ENCODE results near the gene MACROH2A2. TPM values are rescaled to one million over a fixed set of nuclear protein-coding genes. Genes with fewer than 3 reads are reported as not detected.
"Not testable (repeated sequence)": the region's sequence is repeated elsewhere in the genome, so short reads cannot be mapped to it uniquely, and the experiment has no call there.

The MACROH2A2 gene
- total and polyA plus RNA-seq, 3 donors from 2014 or later = 31.0 to 72.3 (median 69.6) TPM

GRCh38 chr10:70147259-70147625 lies 94.6 kb downstream of the MACROH2A2 start:
- TF ChIP-seq POLR2A (IDR thresholded peaks at IDR 0.05) (no peak), CTCF (IDR thresholded peaks at IDR 0.05) (no peak)
- WGBS, 2 donors = 9 to 18% methylated on average over 2 of the region's 2 CpGs
- H3K27me3 ChIP-seq = no peaks in the 10 kb centered on the region
- H3K4me1 ChIP-seq = peaks cover 16% of the 10 kb centered on the region
- H3K9me3 ChIP-seq = no peaks in the 10 kb centered on the region
- peak overlapping the region; percentile 75 to 79 for H3K4me3 ChIP-seq
- H3K36me3 ChIP-seq (ENCODE audit: low read depth, missing control alignments) = no peaks in the 10 kb centered on the region
- peak overlapping the region; percentile 87 to 95 for H3K27ac ChIP-seq
- intact Hi-C loops (cut with DNase I; ENCODE audit: low total_unique reads) = no loop called here
- no peak for DNase-seq

DNA sequence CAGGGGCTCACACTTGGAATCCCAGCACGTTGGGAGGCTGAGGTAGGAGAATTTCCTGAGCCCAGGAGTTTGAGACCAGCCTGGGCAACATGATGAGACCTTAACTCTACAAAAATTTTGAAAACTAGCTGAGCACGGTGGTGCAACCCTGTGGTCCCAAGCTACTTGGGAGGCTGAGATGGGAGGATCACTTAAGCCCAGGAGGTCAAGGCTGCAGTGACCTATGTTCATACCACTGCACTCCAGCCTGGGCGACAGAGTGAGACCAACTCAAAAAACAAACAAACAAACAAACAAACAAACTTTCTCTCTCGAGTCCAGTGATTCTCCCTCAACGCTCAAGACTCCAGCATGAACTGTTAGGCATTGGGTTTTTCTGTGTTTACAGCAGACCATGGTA lies 95.9 kb downstream of the MACROH2A2 start:
- 74 to 86% methylated on average over 5 of the region's 5 CpGs for WGBS, 2 donors
- no peaks in the 10 kb centered on the region for H3K27me3 ChIP-seq
- no peak overlapping the region for H3K27ac ChIP-seq
- intact Hi-C loops (cut with DNase I; ENCODE audit: low total_unique reads) = no loop called here
- peaks cover 16% of the 10 kb centered on the region for H3K4me1 ChIP-seq
- TF ChIP-seq CTCF (IDR thresholded peaks at IDR 0.05) (no peak), POLR2A (IDR thresholded peaks at IDR 0.05) (no peak)
- no peaks in the 10 kb centered on the region for H3K9me3 ChIP-seq
- H3K4me3 ChIP-seq = no peak overlapping the region
- DNase-seq = no peak
- no peaks in the 10 kb centered on the region for H3K36me3 ChIP-seq (ENCODE audit: low read depth, missing control alignments)

DNA sequence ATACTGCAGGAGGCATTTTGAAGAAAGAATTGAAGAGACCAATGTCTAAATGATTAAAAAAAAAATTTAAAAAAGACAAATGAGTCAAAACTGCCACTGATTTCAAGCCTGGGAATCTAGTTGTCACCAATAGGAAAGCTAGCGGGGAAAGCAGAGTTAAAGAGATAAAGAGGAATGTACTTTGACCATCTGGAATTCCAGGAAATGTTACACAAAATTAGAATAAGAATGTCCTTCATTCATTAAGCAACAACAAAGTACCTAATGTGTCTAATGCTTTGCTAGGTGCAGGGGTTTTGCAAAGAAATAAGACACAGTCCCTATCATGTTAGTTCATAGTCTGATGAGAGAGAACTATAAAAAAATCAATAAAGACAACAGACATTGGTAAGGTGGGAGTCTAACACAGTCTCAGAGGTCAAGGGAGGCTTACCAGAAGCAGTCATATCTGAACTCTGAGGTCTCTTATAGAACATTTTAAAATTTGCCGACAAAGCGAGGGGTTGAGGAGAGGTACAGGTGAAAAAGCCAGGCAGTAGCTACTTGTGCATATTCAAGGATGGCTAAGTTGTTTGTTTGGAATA lies 102.7 kb downstream of the MACROH2A2 start:
- no peaks in the 10 kb centered on the region for H3K27me3 ChIP-seq
- peaks cover 4% of the 10 kb centered on the region for H3K4me1 ChIP-seq
- DNase-seq = no peak
- no peaks in the 10 kb centered on the region for H3K9me3 ChIP-seq
- intact Hi-C loops (cut with DNase I; ENCODE audit: low total_unique reads) = no loop called here
- H3K27ac ChIP-seq = no peak overlapping the region
- H3K36me3 ChIP-seq (ENCODE audit: low read depth, missing control alignments) = no peaks in the 10 kb centered on the region
- 36 to 59% methylated on average over 3 of the region's 3 CpGs for WGBS, 2 donors
- no peak overlapping the region for H3K4me3 ChIP-seq
- TF ChIP-seq POLR2A (IDR thresholded peaks at IDR 0.05) (no peak), CTCF (IDR thresholded peaks at IDR 0.05) (no peak)

DNA sequence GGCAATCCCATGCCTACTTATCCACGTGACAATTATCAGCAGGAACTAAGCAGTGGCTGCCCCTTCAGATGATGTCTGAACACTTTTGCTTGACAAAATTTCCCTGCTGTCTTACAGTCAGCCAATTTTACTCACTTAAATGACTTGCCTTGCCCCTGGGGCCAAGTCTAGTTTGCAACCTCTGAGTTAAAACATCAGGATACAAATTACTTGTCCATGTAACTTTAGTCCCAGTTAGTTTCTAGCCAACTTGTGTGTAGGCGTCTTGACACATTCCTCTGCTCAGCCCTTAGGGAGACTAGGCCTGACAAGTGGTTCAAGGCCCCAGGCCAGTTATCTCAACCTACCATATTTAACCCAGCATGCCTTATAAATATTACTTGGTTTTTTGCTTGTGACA lies 105.5 kb downstream of the MACROH2A2 start:
- H3K4me3 ChIP-seq = no peak overlapping the region
- intact Hi-C loops (cut with DNase I; ENCODE audit: low total_unique reads) = no loop called here
- no peaks in the 10 kb centered on the region for H3K27me3 ChIP-seq
- no peaks in the 10 kb centered on the region for H3K9me3 ChIP-seq
- no peak overlapping the region for H3K27ac ChIP-seq
- no peak for DNase-seq
- no peaks in the 10 kb centered on the region for H3K36me3 ChIP-seq (ENCODE audit: low read depth, missing control alignments)
- H3K4me1 ChIP-seq = peaks cover 4% of the 10 kb centered on the region
- TF ChIP-seq CTCF (IDR thresholded peaks at IDR 0.05) (no peak), POLR2A (IDR thresholded peaks at IDR 0.05) (no peak)
- 33 to 44% methylated on average over 2 of the region's 2 CpGs for WGBS, 2 donors

- H3K4me3 ChIP-seq; H3K9me3 ChIP-seq; intact Hi-C loops (cut with DNase I; ENCODE audit: low total_unique reads); H3K27me3 ChIP-seq; H3K27ac ChIP-seq; H3K4me1 ChIP-seq; DNase-seq; H3K36me3 ChIP-seq (ENCODE audit: low read depth, missing control alignments): not testable (repeated sequence)
- WGBS, 2 donors = 90 to 91% methylated on average over 3 of the region's 3 CpGs
Measured at GRCh38 chr10:70159366-70159765, 106.7 kb downstream of the MACROH2A2 start.

All from testis (tissue), 3 donors.